Stimulated activated CD8-positive, alpha-beta memory T cell treated with anti-CD3 and anti-CD28 coated beads, Interleukin-4, amount 100 ng/mL, for 4 hours (primary cell): ENCODE measurements around the gene SRD5A3.

Source experiments
- DNase-seq, 2 donors: peaks; one replicate each; pipeline ENCODE4 v3.0.0-alpha.2; 2020; ENCODE audit warnings: low read depth in 2 of 2, low spot score in 1 of 2

Gene SRD5A3

GRCh38 chr4:55345980-55346850 is at the start of gene SRD5A3:
Gene SRD5A3, plus strand, starts transcription at chr4:55346242. Its CDS starts 95 bp downstream, at chr4:55346337.
- DNase-seq = peak; percentile 58 to 62

GRCh38 chr4:55297346-55297745 is 48.7 kb upstream of the SRD5A3 start:
- no peak for DNase-seq

DNA sequence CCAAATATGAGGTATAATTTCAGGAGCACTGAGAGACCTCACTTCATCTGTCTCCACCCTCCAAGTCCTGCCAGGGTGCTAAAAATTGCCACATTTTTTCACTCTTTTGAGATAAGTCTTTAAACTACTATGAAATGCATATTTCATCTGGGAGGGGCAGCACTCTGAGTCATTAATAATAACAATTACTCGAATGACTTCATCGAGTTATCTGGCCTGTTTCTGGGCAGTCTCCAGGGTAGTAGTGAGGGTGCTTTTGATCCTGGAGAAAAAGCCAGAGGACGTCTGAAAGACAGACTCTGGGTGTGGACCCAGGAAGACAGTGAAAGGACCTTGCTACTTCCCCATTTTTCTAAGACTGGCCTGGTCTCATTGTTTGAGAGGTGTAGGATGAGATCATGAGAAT is 42.3 kb upstream of the SRD5A3 start:
- no peak for DNase-seq

- no peak for DNase-seq
These were observed 41.7 kb upstream of the SRD5A3 start for GRCh38 chr4:55304303-55304702.

DNA sequence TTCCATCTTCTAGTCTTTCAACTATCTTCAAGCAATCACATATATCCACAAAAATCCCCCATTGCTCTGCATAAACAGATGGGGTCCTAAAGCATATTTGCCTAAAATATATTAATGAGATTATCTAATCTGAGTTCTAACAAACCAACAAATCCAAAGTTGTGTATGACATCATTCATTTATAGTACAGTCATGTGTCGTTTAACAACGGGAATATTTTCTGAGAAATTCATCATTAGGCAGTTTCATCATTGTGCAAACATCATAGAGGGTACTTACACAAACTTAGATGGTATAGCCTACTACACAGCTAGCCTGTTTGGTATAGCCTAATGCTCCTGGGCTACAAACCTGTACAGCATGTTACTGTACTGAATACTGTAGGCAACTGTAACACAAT is 38.0 kb upstream of the SRD5A3 start:
- no peak for DNase-seq

GRCh38 chr4:55311792-55312488 is 34.1 kb upstream of the SRD5A3 start:
- no peak for DNase-seq

GRCh38 chr4:55312489-55313101 is 33.4 kb upstream of the SRD5A3 start:
- DNase-seq = no peak

DNA sequence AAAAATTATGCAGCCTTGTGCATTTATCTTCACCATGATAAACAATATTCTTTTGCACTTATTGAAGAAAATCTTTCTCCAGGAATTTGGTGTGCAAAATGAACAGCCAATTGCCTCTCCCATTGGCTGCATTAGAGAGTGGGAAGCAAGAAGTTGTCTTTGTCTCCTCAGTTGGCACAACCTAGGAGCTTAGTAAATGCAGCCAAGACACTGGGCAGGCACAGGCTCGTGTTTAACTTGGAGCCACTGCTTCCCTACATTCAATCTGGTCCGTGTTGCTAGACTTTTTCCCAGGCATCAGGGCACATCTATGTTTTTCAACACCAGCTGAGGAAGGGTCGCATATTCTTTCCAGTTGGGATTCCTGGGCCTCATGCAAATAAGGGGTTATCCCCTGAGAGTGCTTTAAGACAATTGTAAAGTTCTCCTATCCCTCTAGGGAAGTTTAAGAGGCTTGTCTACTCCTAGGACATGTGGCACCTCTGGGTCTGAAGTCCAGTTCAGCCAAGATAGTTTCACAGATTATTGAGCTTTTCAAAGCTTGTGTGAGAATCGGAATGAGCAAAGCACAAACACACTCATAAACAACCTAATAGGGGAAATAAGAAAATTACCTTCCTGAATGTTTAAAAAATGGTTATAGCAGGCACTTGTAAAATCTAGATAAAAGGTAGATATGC is 31.8 kb upstream of the SRD5A3 start:
- DNase-seq = no peak

DNA sequence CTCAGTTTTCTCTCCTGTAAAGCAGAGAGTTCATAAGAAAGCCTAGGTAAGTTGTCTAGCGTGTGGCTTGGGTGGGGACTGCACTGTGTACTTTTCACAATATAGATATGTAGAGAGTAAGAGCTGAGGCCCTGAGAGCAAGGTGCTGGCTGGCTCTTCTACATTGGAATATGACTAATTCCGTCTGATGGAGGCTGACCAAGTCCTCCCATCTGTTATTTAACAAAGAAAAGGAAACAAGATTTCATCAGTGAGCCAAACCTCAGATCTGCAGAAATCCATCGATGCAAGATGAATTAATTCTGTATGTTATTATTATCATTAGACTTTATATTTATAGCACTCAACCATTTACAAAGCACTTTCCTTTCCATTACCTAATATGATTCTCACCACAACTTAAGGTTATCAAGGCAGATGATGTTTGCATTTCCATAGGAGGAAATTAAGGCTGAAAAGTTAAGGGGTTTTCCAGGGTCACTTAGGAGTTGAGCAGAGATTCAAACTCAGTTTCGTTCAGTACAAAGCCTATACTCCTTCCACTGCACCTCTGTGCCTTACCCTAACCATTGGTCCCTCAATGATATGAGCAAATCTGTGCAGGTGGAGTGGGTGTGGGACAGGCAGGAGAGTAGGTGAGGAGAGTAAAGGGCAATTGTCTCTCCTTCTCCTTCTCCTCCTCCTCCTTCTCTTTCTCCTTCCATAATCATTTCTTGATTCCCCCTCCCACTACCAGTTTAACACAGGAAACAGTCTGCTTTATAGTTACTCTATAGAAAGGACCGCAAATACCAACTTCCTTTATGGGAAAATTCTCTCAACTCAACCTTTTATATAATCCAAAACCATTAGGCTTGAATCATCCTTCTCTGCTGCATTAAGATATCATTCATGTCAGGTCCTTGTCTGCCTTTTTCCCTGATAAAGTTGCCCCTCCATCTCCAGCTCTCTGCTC is 27.6 kb upstream of the SRD5A3 start:
- DNase-seq = no peak

GRCh38 chr4:55321707-55322264 is 24.3 kb upstream of the SRD5A3 start:
- peak in 1 of 2 donors; percentile 20 for DNase-seq

DNA sequence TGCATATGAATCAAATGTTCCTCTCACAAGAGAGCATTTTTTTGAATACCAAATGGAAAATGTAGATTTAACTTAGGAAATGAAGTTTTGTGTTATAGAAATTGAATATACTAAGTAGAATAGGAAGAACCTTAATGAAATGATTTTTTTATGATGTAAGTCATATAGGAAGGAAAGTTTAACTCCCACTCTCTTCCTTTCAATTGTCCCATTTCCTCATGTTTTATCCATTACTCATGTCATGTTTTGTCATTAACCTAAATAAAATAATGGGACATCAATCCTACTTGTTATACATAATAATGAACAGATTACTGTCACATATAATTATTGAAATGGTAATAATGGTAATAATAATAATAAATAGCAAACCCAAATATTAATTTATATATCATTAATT is 22.7 kb upstream of the SRD5A3 start:
- DNase-seq = no peak

- no peak for DNase-seq
These were observed 19.4 kb upstream of the SRD5A3 start for GRCh38 chr4:55326629-55327028.

- no peak for DNase-seq
These were observed 17.0 kb upstream of the SRD5A3 start for GRCh38 chr4:55329012-55329411.

GRCh38 chr4:55330241-55330640 is 15.8 kb upstream of the SRD5A3 start:
- no peak for DNase-seq

DNA sequence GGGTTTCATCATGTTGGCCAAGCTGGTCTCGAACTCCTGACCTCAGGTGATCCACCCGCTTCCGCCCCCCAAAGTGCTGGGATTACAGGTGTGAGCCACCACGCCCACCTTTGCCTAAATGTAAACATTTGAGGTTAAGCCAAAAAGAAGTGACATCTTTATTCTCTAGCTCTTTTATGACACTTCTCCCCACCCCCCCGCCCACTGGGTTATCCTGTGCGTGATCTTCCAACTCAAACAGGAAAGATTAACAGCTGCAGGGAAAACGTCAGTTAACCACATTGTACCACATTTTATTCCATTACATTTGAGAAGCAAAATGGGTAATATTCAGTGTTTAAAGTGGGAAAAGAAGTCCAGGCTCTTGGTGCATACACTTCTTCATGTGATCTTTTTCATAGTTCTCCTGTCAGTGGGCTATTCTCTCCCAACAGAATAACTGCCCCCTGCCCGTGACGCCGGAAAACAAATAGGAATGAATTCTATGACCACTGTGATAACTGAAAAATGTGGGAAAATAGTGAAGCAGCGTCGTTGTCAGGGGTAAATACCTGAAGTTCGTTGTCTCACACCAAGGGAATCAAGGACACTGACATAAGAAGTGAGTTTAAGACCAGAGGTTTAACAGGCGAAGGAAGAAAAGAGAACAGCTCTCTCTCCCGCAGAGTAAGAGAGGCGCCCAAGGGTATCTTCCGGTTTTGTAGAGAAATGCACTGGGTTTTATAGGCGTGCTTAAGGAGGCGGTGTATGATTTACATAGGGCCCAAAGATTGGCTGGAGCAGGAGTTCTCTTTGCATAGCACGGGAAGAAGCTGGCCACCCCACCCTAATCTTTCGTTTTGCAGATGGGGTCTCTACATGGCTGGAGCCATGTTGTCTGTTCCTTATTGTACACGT is 9.7 kb upstream of the SRD5A3 start:
- DNase-seq = no peak

DNA sequence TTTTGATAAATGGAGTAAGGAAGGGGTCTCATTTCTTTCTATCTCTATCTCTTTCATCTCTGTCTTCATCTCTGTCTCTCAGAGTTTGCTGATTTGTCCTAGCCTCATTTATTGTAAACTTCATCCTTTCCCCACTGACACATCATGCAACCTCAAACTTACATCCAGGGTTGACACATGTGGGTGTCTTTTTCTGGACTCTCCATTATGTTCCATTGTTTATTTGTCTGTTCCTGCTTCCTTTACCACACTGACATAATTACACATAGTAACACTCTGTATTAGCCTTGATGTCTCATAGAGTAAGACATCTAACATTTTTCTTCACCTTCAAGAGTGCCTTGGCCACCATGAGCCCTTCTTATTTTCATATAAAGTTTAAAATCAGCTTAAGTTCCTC is 8.1 kb upstream of the SRD5A3 start:
- DNase-seq = no peak

DNA sequence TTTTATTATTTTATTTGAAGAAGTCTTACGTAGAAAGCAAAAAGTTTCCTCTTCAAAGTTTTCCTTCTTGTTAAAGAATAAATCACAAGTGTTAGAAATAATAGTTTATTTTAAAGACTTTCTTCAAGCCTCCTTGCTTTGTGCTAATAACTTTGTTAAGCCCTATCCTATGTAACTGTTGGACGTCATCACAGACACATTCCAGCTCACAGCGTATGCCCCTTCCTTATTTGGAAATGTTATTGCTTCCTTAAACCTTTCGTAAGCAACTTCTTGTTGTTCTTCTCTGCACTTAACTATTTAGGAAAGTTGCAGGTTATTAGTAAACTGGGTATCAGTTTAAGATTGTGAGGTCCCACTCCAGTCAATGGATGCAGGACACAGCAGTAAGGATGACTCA is 7.6 kb upstream of the SRD5A3 start:
- DNase-seq = no peak

- no peak for DNase-seq
These were observed 5.8 kb upstream of the SRD5A3 start for GRCh38 chr4:55340266-55340665.

GRCh38 chr4:55343887-55344286 is 2.2 kb upstream of the SRD5A3 start:
- DNase-seq = no peak
